Fibroblast of pulmonary artery (primary cell): ENCODE measurements around the gene GREB1L.

Experiments used
- DNase-seq: peaks from one replicate; pipeline ENCODE4 v3.0.0-alpha.2; 2010; ENCODE audit warnings: low read depth
- H3K4me3 ChIP-seq: replicated peaks from 2 replicates; pipeline ENCODE4 v1.5.1; 2011; ENCODE audit warnings: low read depth, mild to moderate bottlenecking, control low read depth, low read length, moderate library complexity
- CTCF ChIP-seq: IDR thresholded peaks from 2 replicates; pipeline ENCODE4 v1.5.1; 2011; ENCODE audit warnings: mild to moderate bottlenecking, control low read depth, low read length, inconsistent platforms; ENCODE audit errors: missing control alignments

The GREB1L gene

GRCh38 chr18:21489919-21490495, 248.0 kb downstream of the GREB1L start:
- TF ChIP-seq CTCF: no peak
- DNase-seq: no peak
- H3K4me3 ChIP-seq: no peak overlapping the region

DNA sequence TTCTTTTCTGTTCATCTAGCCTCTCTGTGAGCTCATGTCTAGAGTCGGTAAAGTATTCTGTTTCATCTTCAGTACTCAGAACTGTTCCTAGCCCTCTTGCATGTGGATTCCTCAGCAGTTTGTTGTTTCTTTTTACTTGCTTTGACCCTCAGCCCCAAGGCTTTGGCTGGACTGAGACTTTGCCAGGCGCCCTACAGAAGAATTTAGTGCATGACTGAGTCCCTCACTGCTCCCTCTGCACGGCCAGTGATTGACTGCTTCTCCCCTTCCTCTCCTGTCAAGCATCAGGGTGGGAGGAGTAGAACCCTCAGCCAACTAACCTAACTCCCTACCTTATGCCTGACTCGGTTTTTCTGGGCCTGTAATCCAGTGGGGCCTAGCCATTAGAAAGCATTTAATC, 248.7 kb downstream of the GREB1L start:
- no peak for TF ChIP-seq CTCF
- DNase-seq: no peak
- H3K4me3 ChIP-seq: no peak overlapping the region

GRCh38 chr18:21496277-21496835, 254.3 kb downstream of the GREB1L start:
- no peak for TF ChIP-seq CTCF
- no peak overlapping the region for H3K4me3 ChIP-seq
- DNase-seq: no peak

DNA sequence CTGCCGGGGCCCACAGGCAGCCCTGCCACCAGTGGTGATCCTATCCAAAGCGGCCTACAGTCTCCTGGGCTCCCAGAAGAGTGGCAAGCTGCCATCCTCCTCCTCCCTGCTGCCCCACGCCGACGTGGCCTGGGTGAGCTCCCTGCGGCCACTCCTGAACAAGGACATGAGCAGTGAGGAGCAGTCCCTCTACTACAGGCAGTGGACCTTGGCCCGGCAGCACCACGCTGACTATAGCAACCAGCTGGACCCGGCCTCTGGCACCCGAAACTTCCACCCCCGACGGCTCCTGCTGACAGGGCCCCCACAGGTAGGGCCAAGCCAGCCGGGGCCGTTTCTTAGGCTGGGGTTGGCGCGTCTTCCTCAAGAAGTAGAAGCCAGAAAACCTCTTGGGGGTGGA, 258.0 kb downstream of the GREB1L start:
- TF ChIP-seq CTCF: no peak
- H3K4me3 ChIP-seq: no peak overlapping the region
- DNase-seq: no peak

- DNase-seq: no peak
- H3K4me3 ChIP-seq: no peak overlapping the region
- TF ChIP-seq CTCF: no peak
Measured at GRCh38 chr18:21502661-21503060, 260.6 kb downstream of the GREB1L start.

GRCh38 chr18:21507913-21508701, 266.1 kb downstream of the GREB1L start:
- no peak overlapping the region for H3K4me3 ChIP-seq
- TF ChIP-seq CTCF: no peak
- no peak for DNase-seq
